ENCODE data around the gene SH3RF2. TPM values are rescaled to one million over a fixed set of nuclear protein-coding genes. Genes with fewer than 3 reads are reported as not detected.

SH3RF2 gene
- not detected in 2 replicates for total RNA-seq (2011; cell fraction: chromatin; rRNA removed; ENCODE audit: low replicate concordance)
- total RNA-seq (2011; cell fraction: nucleolus; rRNA removed), result not detected in 2 replicates
- not detected in 2 replicates for total RNA-seq (2011; cell fraction: nucleoplasm; rRNA removed)
- total RNA-seq (2014; rRNA removed) (not detected in 2 replicates), total RNA-seq (2014; rRNA removed; fragmentation: Illumina TruSeq; extraction: Trizol) (not detected in 2 replicates), total RNA-seq (2015; rRNA removed; fragmentation: Illumina TruSeq; extraction: Trizol) (not detected in 2 replicates), total RNA-seq (2021) (0.07 TPM in 1 of 2 replicates, not detected in the other), polyA plus RNA-seq (2011; rRNA removed) (not detected in 2 replicates), polyA plus RNA-seq (2014; fragmentation: Illumina TruSeq; extraction: Trizol) (not detected in 2 replicates), polyA plus RNA-seq (2014; fragmentation: Nextera tagmentation; extraction: Ambion mirVana) (not detected), polyA plus RNA-seq (2014; rRNA removed) (0.05 and 0.50 TPM in 2 replicates), polyA minus RNA-seq (2011; rRNA and poly(A)+ RNA removed) (0.09 TPM in 1 of 2 replicates, not detected in the other), Bru-seq, nascent RNA (percentile 4 among the genes with signal in this experiment), BruChase-seq, experiment 1, labeled RNA remaining after a 2-hour chase (percentile 6 among the genes with signal in this experiment), BruChase-seq, experiment 2, labeled RNA remaining after a 6-hour chase (percentile 6 among the genes with signal in this experiment)
- 0.09 TPM in 1 of 2 replicates, not detected in the other for polyA plus RNA-seq (2011; cell fraction: cytosol; rRNA removed)
- polyA plus RNA-seq (2011; cell fraction: nucleus; rRNA removed), result 0.09 TPM in 1 of 2 replicates, not detected in the other
- 0.14 TPM in 1 of 2 replicates, not detected in the other for polyA plus RNA-seq (2012)
- polyA minus RNA-seq (2011; cell fraction: cytosol; rRNA and poly(A)+ RNA removed), result 0.64 and 0.76 TPM in 2 replicates
- polyA minus RNA-seq (2011; cell fraction: nucleus; rRNA and poly(A)+ RNA removed), result 0.13 TPM in 1 of 2 replicates, not detected in the other
- long read RNA-seq, experiment 1, result 0 reads
- long read RNA-seq, experiment 2, partial matches to known transcripts, result 1 of 1 reads
- long read RNA-seq, experiment 2, other reads (novel, unspliced or antisense), result 0 of 1 reads
- long read RNA-seq, experiment 3, partial matches to known transcripts, result 1 of 1 reads
- long read RNA-seq, experiment 3, other reads (novel, unspliced or antisense), result 0 of 1 reads

DNA sequence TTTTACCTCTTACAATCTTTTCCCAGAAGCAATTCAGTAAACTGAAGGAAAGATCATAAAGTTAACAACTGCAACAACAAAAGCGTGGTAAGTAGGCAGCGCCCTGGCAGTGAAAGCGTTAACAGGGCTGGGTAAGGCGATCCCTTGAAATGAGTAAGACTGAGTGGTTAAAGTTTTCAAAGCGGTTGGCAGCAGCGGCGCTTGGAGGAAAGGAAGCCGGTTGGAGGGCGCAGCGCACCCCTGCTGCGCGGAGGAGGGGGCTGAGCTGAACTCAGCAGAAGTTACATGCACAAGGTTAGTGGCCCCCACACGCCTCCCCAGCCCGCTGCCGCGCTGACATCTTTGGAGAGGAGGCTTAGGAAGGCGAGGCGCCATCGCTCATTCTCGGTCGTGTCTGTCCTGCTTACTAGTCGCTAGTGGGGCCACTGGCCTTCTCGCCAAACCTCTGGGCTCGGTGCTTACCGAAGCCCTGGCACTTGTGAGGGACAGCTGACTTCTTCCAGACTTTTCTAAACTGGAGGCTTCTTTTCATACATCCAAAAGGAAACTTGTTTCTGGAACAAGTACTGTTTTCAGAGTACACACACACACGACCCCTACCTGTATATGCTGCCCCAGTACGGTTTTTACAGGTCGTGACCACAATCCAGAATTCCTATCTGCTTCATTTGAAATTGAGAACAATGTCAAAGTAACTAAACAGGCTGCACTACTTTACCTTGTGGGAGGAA, at the start of gene SH3RF2:
Gene SH3RF2 (plus strand): TSS at position 178 of the 731 bp plus-strand sequence. CDS start 1,351 bp downstream, outside the sequence.
- FAIRE-seq, result no peak

More for the DNA sequence above, at the start of gene SH3RF2:
- no peak within 1 kb of the TSS for H2AFZ ChIP-seq (ENCODE audit: low read depth, low read length)
- in situ Hi-C loops (cut with MboI), result no loop called here
- peaks cover 26 to 32% of the 10 kb centered on the region in 2 experiments for H3K27me3 ChIP-seq (ENCODE audit: control insufficient read depth in 2 of 2, insufficient read depth in 2 of 2, low read length in 2 of 2)
- 2% methylated on average over 28 of the region's 28 CpGs for WGBS (ENCODE audit: insufficient coverage, low coverage, missing lambda C conversion rate)
- BruUV-seq (replicated peaks), result no TSS peak
- H3K9me1 ChIP-seq (ENCODE audit: control insufficient read depth, insufficient read depth, low read length), result no peaks in the 10 kb centered on the region
- H3K27ac ChIP-seq (ENCODE audit: extremely low read depth, low read depth, low read length), result no peak within 1 kb of the TSS
- peak within 1 kb of the TSS in 1 of 2 experiments; percentile 74; a peak in 2 of 4 replicates for H3K9ac ChIP-seq (ENCODE audit: insufficient read depth in 1 of 2, low read depth in 2 of 2, low read length in 2 of 2)
- ChIA-PET CTCF (ENCODE audit: low intra/inter-chr PET ratio) (no interaction called here), POLR2A (interaction anchor here (0.7 kb wide), 1 partner anchor 117 kb away, joined by 3 read pairs; no protein-coding TSS in a partner anchor)
- TF ChIP-seq HMBOX1 (IDR thresholded peaks at IDR 0.05) (0 out of 2 replicates have a peak, but pooled peaks have one; percentile 16), ELK3 (CRISPR knock-in tag; IDR thresholded peaks at IDR 0.05) (no peak)
- TF ChIP-seq, protein P1, sequence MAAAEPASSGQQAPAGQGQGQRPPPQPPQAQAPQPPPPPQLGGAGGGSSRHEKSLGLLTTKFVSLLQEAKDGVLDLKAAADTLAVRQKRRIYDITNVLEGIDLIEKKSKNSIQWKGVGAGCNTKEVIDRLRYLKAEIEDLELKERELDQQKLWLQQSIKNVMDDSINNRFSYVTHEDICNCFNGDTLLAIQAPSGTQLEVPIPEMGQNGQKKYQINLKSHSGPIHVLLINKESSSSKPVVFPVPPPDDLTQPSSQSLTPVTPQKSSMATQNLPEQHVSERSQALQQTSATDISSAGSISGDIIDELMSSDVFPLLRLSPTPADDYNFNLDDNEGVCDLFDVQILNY (CRISPR knock-in tag; IDR thresholded peaks at IDR 0.05), result 0 out of 2 replicates have a peak, but pooled peaks have one; percentile 28
- H3K36me3 ChIP-seq (ENCODE audit: control insufficient read depth, insufficient read depth, low read length), result no peaks in the 10 kb centered on the region
- no peak within 1 kb of the TSS for H3K4me2 ChIP-seq (ENCODE audit: insufficient read depth, low read length)
- H4K20me1 ChIP-seq (replicated peaks; ENCODE audit: control insufficient read depth, insufficient read depth, low read length), result no peaks in the 10 kb centered on the region; the same call in 1 of the 2 replicates
- intact Hi-C loops (cut with micrococcal nuclease), result no loop called here
- H3K4me3 ChIP-seq, result no peak within 1 kb of the TSS
- ATAC-seq (peak; percentile 72), DNase-seq (ENCODE audit: extremely low read depth in 1 of 4, low spot score in 3 of 4) (peak in 3 of 4 experiments; percentile 11 to 26 (median 12))
- H3K4me1 ChIP-seq (replicated peaks in 1 of 2; ENCODE audit: control insufficient read depth in 2 of 2, insufficient read depth in 2 of 2, low read length in 2 of 2), result peaks cover 0 to 8% of the 10 kb centered on the region in 2 experiments; a peak in 2 of 5 replicates
- H3K79me2 ChIP-seq (ENCODE audit: control insufficient read depth, insufficient read depth, low read length), result no peaks in the 10 kb centered on the region
- no peaks in the 10 kb centered on the region for H3K9me3 ChIP-seq (replicated peaks; ENCODE audit: control insufficient read depth, insufficient read depth, low read depth, low read length)

Measured in K562 (cell line).